ENCODE measurements around the gene ADNP2.

DNA sequence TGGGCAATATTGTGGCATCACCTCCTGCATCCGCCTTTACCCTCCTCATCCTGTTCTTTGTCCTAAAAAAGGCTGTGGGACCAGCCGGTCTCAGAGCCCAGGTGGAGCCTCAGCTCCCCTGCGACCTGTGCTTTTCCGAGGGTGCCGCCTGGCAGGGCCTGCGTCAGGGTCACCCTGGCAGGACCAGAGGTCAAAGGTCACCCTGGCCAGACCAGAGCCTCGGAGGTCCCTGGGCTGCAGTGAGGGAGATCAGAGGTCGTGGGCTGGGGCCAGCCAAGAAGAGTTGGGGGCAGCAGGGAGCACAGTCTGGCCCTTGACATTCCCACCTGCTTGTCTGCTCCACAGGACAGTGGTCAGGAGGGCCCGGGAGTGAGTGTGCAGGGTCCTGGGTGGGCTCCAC lies 43.4 kb upstream of the ADNP2 start:
- TF ChIP-seq, protein P1, sequence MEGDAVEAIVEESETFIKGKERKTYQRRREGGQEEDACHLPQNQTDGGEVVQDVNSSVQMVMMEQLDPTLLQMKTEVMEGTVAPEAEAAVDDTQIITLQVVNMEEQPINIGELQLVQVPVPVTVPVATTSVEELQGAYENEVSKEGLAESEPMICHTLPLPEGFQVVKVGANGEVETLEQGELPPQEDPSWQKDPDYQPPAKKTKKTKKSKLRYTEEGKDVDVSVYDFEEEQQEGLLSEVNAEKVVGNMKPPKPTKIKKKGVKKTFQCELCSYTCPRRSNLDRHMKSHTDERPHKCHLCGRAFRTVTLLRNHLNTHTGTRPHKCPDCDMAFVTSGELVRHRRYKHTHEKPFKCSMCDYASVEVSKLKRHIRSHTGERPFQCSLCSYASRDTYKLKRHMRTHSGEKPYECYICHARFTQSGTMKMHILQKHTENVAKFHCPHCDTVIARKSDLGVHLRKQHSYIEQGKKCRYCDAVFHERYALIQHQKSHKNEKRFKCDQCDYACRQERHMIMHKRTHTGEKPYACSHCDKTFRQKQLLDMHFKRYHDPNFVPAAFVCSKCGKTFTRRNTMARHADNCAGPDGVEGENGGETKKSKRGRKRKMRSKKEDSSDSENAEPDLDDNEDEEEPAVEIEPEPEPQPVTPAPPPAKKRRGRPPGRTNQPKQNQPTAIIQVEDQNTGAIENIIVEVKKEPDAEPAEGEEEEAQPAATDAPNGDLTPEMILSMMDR (conservative IDR thresholded peaks at IDR 0.05; ENCODE audit: low read depth in 2 of 2) = no peak
- no peak for TF ChIP-seq EZH2 (IDR thresholded peaks at IDR 0.05; ENCODE audit: low read depth, unreplicated experiment)
- TF ChIP-seq EZH2phosphoT487 (IDR thresholded peaks at IDR 0.05; ENCODE audit: unreplicated experiment) = no peak
- no peak for TF ChIP-seq JUNB (IDR thresholded peaks at IDR 0.05; ENCODE audit: unreplicated experiment)
- TF ChIP-seq, protein P2, sequence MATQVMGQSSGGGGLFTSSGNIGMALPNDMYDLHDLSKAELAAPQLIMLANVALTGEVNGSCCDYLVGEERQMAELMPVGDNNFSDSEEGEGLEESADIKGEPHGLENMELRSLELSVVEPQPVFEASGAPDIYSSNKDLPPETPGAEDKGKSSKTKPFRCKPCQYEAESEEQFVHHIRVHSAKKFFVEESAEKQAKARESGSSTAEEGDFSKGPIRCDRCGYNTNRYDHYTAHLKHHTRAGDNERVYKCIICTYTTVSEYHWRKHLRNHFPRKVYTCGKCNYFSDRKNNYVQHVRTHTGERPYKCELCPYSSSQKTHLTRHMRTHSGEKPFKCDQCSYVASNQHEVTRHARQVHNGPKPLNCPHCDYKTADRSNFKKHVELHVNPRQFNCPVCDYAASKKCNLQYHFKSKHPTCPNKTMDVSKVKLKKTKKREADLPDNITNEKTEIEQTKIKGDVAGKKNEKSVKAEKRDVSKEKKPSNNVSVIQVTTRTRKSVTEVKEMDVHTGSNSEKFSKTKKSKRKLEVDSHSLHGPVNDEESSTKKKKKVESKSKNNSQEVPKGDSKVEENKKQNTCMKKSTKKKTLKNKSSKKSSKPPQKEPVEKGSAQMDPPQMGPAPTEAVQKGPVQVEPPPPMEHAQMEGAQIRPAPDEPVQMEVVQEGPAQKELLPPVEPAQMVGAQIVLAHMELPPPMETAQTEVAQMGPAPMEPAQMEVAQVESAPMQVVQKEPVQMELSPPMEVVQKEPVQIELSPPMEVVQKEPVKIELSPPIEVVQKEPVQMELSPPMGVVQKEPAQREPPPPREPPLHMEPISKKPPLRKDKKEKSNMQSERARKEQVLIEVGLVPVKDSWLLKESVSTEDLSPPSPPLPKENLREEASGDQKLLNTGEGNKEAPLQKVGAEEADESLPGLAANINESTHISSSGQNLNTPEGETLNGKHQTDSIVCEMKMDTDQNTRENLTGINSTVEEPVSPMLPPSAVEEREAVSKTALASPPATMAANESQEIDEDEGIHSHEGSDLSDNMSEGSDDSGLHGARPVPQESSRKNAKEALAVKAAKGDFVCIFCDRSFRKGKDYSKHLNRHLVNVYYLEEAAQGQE (IDR thresholded peaks at IDR 0.05; ENCODE audit: unreplicated experiment) = no peak
- TF ChIP-seq ZNF331 (CRISPR knock-in tag; IDR thresholded peaks at IDR 0.05; ENCODE audit: low read depth) = no peak
- TF ChIP-seq POLR2AphosphoS5 (IDR thresholded peaks at IDR 0.05; ENCODE audit: low read depth) = no peak
- TF ChIP-seq STAT1 (IDR thresholded peaks at IDR 0.05; ENCODE audit: unreplicated experiment) = no peak
- TF ChIP-seq, protein P3, sequence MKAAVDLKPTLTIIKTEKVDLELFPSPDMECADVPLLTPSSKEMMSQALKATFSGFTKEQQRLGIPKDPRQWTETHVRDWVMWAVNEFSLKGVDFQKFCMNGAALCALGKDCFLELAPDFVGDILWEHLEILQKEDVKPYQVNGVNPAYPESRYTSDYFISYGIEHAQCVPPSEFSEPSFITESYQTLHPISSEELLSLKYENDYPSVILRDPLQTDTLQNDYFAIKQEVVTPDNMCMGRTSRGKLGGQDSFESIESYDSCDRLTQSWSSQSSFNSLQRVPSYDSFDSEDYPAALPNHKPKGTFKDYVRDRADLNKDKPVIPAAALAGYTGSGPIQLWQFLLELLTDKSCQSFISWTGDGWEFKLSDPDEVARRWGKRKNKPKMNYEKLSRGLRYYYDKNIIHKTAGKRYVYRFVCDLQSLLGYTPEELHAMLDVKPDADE (IDR thresholded peaks at IDR 0.05) = no peak
- TF ChIP-seq CREB1 (CRISPR knock-in tag; IDR thresholded peaks at IDR 0.05; ENCODE audit: low read depth) = no peak
- no peak for TF ChIP-seq NANOG (IDR thresholded peaks at IDR 0.05; ENCODE audit: borderline replicate concordance)

All from GM23338 (cell line).